Prostate gland (tissue), 2 donors: ENCODE results near the gene ANKEF1. TPM values are rescaled to one million over a fixed set of nuclear protein-coding genes. Genes with fewer than 3 reads are reported as not detected.

ENCODE experiments used
- DNase-seq: peaks from one replicate; pipeline ENCODE4 v3.0.0-alpha.2; 2019; ENCODE audit warnings: low spot score
- H3K27ac ChIP-seq, 2 donors: fragments of 200-600 bp; sonication (generic); 2 replicates each; pipeline ENCODE4 v1.5.1; 2017 to 2019
- H3K27me3 ChIP-seq: fragments of 200-600 bp; sonication (generic); replicated peaks from 2 replicates; pipeline ENCODE4 v1.5.1; 2019; ENCODE audit not compliant: insufficient read depth
- H3K36me3 ChIP-seq, 2 donors: fragments of 200-600 bp; sonication (generic); 1 replicate in 1 of 2; 2 replicates in 1 of 2; pipeline versions ENCODE4 v1.5.1 to v1.8.1; 2017 to 2019
- H3K4me1 ChIP-seq: fragments of 200-600 bp; sonication (generic); replicated peaks from 2 replicates; pipeline ENCODE4 v1.5.1; 2019
- H3K4me3 ChIP-seq, 2 donors: fragments of 200-600 bp; sonication (generic); 2 replicates each; pipeline ENCODE4 v1.5.1; 2017 to 2019
- H3K9me3 ChIP-seq: fragments of 200-600 bp; sonication (generic); 2 replicates; pipeline ENCODE4 v1.5.1; 2017
- POLR2A ChIP-seq: fragments of 450-650 bp; IDR thresholded peaks from one replicate; pipeline ENCODE4 v1.6.1; 2016; ENCODE audit warnings: antibody characterized with exemption, mild to moderate bottlenecking
- POLR2AphosphoS5 ChIP-seq: sonication (generic); formaldehyde crosslinking; IDR thresholded peaks from one replicate; pipeline ENCODE4 v1.6.1; 2017; ENCODE audit warnings: antibody characterized with exemption
- WGBS: methylation state at CpG from one replicate; pipeline ENCODE4 v1.1.5; 2018; 5-methylcytosine and 5-hydroxymethylcytosine counted together
- intact Hi-C: fragments of 100-400 bp; cut with DNase I; formaldehyde crosslinking; loops from one replicate; pipeline ENCODE4 v1.14.2; 2022
- total RNA-seq, 2 donors: library from RNA; depleted of rRNA; stranded (reverse); fragments of >200 nt; gene quantifications; one replicate each; pipeline ENCODE4 v1.1.0, GENCODE V29; 2016
- TF ChIP-seq, protein P1 (sequence below), 4 experiments: fragments of 200-600 bp in 2 of 4; fragments of 450-650 bp in 2 of 4; sonication (generic) in 2 of 4; IDR thresholded peaks; 1 replicate in 3 of 4; 2 replicates in 1 of 4; pipeline ENCODE4 v1.5.1; 2016 to 2019; ENCODE audit warnings: antibody characterized with exemption in 4 of 4, mild to moderate bottlenecking in 2 of 4, moderate library complexity in 2 of 4

The ANKEF1 gene
- total RNA-seq, 2 donors from 2014 or later = 7.1 to 7.5 TPM

DNA sequence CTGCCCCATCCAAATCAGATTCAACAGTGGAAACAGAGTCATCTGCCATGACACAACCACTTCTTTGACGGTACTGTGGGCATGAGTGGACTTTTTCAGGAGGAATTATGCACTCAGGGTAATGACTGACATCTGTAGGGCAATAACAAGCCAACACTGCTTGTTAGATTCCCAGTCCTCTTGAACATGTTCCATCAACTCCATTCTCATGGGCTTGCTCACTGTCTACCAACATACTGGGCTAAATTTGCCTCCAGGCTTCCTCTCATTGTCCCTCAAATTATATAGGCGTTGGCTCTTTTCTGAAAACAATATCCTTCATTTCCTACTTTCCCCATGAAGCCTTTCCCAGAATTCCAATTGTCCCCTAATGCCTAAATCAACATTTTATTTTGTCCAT lies 43.1 kb downstream of the ANKEF1 start:
- intact Hi-C loops = no loop called here
- no peak for DNase-seq
- TF ChIP-seq POLR2A (no peak), POLR2AphosphoS5 (no peak)
- TF ChIP-seq, protein P1, sequence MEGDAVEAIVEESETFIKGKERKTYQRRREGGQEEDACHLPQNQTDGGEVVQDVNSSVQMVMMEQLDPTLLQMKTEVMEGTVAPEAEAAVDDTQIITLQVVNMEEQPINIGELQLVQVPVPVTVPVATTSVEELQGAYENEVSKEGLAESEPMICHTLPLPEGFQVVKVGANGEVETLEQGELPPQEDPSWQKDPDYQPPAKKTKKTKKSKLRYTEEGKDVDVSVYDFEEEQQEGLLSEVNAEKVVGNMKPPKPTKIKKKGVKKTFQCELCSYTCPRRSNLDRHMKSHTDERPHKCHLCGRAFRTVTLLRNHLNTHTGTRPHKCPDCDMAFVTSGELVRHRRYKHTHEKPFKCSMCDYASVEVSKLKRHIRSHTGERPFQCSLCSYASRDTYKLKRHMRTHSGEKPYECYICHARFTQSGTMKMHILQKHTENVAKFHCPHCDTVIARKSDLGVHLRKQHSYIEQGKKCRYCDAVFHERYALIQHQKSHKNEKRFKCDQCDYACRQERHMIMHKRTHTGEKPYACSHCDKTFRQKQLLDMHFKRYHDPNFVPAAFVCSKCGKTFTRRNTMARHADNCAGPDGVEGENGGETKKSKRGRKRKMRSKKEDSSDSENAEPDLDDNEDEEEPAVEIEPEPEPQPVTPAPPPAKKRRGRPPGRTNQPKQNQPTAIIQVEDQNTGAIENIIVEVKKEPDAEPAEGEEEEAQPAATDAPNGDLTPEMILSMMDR (IDR thresholded peaks at IDR 0.05) = no peak
- no peak overlapping the region for H3K27ac ChIP-seq
- H3K4me1 ChIP-seq = no peaks in the 10 kb centered on the region
- WGBS = 92% methylated on average over 2 of the region's 2 CpGs
- H3K4me3 ChIP-seq = no peak overlapping the region
- no peaks in the 10 kb centered on the region for H3K36me3 ChIP-seq
- H3K27me3 ChIP-seq = no peaks in the 10 kb centered on the region
- H3K9me3 ChIP-seq = no peaks in the 10 kb centered on the region

DNA sequence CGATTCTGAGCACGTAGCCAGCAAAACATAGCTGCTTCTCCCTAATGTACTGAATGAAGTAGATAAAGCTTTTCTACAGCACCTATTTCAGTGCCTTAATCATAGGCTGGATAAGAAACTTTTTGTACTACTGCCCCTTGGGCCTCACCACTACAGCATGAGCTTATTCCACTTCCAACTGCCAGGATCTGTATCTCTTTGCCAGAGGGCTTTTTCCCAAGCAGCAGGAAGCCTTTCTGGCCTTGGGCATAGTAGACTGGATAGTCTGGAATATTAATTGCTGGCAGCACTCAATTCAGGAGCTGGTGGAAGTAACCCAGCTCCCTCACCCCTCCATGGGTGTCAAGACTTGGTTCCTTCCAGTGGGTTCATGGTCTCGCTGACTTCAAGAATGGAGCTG lies 43.6 kb downstream of the ANKEF1 start:
- no peaks in the 10 kb centered on the region for H3K4me1 ChIP-seq
- DNase-seq = no peak
- no peaks in the 10 kb centered on the region for H3K27me3 ChIP-seq
- TF ChIP-seq POLR2A = no peak
- no peak for TF ChIP-seq POLR2AphosphoS5
- TF ChIP-seq, protein P1 (IDR thresholded peaks at IDR 0.05) = no peak
- H3K36me3 ChIP-seq = no peaks in the 10 kb centered on the region
- intact Hi-C loops = no loop called here
- no peaks in the 10 kb centered on the region for H3K9me3 ChIP-seq
- WGBS = 96% methylated on average over 3 of the region's 3 CpGs
- H3K27ac ChIP-seq = no peak overlapping the region
- H3K4me3 ChIP-seq = no peak overlapping the region

DNA sequence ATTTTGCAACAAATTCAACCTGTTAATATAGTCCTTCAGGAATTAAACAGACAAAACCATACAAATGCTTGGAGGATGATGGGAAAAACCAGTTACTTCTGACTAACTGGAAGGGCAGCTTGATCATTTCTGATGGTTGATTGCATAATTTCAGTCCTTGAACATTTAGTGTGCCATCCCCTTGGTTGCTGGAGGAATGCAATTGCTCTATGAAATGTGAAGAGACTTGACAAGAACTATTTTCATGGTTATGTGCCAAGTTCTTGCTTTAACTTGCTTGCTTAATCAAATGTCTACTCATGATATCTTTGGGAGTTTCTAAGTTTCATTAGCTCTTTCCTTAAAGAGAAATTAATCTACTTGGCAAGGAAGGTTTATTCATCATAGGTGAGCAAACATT lies 45.2 kb downstream of the ANKEF1 start:
- Histone ChIP-seq H3K4me1 (no peaks in the 10 kb centered on the region), H3K4me3 (no peak overlapping the region), H3K27me3 (no peaks in the 10 kb centered on the region), H3K27ac (no peak overlapping the region), H3K36me3 (no peaks in the 10 kb centered on the region), H3K9me3 (no peaks in the 10 kb centered on the region)
- DNase-seq = peak; percentile 42
- peak; percentile 75 for TF ChIP-seq POLR2AphosphoS5
- TF ChIP-seq, protein P1 (IDR thresholded peaks at IDR 0.05) = no peak
- no peak for TF ChIP-seq POLR2A
- intact Hi-C loops = no loop called here

DNA sequence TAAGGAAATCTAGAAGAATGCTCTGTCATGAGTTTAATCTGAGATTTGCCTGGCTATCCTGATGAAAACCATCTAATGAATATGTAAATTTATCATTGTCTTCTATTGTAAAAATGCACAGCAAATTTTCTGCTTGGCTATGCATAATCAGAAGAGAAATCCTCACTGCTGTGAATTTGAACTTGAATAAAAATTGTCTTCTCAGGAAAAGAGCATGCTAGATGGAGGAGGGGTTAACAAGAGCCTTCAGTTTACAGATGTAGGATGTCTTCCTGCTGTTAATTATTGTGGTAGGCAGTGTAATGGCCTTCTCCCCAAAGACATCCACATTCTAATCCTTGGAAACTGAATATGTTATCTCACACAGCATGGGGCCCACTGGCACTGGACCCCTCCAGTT lies 45.8 kb downstream of the ANKEF1 start:
- H3K27me3 ChIP-seq = no peaks in the 10 kb centered on the region
- no peak overlapping the region for H3K27ac ChIP-seq
- no peak overlapping the region for H3K4me3 ChIP-seq
- intact Hi-C loops = no loop called here
- H3K9me3 ChIP-seq = no peaks in the 10 kb centered on the region
- H3K36me3 ChIP-seq = no peaks in the 10 kb centered on the region
- TF ChIP-seq, protein P1 (IDR thresholded peaks at IDR 0.05) = no peak
- no peak for TF ChIP-seq POLR2AphosphoS5
- no peaks in the 10 kb centered on the region for H3K4me1 ChIP-seq
- DNase-seq = no peak

DNA sequence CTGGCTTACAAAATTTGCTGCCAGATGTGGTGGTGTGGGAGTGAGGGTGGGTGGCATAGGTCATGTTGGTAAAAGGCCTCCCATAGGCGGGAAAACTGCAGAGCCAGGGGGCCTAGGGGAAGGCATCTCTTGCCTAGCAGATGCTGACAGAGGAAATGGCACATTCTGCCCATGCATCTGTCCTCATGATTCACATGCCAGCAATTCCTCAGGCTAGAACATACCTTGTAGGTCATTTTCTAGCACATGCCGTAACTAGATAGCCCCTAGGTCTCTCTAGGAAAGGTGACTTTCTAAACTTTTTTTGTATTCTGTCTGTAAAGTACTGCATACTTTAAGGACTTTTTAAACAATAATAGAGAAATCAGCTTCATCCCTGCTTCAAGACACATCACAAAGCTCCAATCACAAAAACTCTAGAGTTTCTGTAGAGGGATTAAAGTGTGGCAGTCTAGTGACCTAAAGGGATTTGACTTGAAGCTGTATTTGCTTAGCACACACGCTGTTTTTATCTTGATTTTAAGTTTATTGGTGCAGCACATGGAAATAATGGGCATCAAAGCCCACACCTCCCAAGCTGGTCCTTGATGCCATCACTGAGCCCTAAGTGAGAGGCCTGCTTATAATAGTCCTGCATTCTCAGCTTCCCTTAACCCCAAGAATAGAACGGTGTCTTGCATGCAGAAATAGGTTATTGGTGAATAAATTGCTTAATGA lies 55.2 kb downstream of the ANKEF1 start:
- H3K27me3 ChIP-seq = no peaks in the 10 kb centered on the region
- DNase-seq = no peak
- H3K4me3 ChIP-seq = no peak overlapping the region
- intact Hi-C loops = loop anchor here (5.0 kb wide), 2 partner anchors 113 to 337 kb away; no protein-coding TSS in a partner anchor
- WGBS = 84% methylated on average over 4 of the region's 4 CpGs
- no peaks in the 10 kb centered on the region for H3K4me1 ChIP-seq
- no peaks in the 10 kb centered on the region for H3K9me3 ChIP-seq
- no peak overlapping the region for H3K27ac ChIP-seq
- H3K36me3 ChIP-seq = no peaks in the 10 kb centered on the region
- TF ChIP-seq, protein P1 (IDR thresholded peaks at IDR 0.05) = no peak
- no peak for TF ChIP-seq POLR2A
- TF ChIP-seq POLR2AphosphoS5 = no peak
